ENCODE data around the gene PPARD. TPM values are rescaled to one million over a fixed set of nuclear protein-coding genes. Genes with fewer than 3 reads are reported as not detected.

PPARD gene
- total and polyA plus RNA-seq, 2 of the 13 experiments (the other 11 are each of a cell fraction or from before 2014, with no cell fraction given), result 6.1 to 13.3 TPM

GRCh38 chr6:35428421-35429149, 86.2 kb downstream of the PPARD start (continued):
- TF ChIP-seq, protein P1, sequence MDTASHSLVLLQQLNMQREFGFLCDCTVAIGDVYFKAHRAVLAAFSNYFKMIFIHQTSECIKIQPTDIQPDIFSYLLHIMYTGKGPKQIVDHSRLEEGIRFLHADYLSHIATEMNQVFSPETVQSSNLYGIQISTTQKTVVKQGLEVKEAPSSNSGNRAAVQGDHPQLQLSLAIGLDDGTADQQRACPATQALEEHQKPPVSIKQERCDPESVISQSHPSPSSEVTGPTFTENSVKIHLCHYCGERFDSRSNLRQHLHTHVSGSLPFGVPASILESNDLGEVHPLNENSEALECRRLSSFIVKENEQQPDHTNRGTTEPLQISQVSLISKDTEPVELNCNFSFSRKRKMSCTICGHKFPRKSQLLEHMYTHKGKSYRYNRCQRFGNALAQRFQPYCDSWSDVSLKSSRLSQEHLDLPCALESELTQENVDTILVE (CRISPR knock-in tag; IDR thresholded peaks at IDR 0.05), result 0 out of 2 replicates have a peak, but pooled peaks have one; percentile 20
- TF ChIP-seq HNRNPUL1 (IDR thresholded peaks at IDR 0.05; ENCODE audit: low read depth, low read length) (no peak), FOXP4 (CRISPR knock-in tag; IDR thresholded peaks at IDR 0.05) (peak; percentile 80), ZFY (CRISPR knock-in tag; IDR thresholded peaks at IDR 0.05) (no peak), MIER2 (CRISPR knock-in tag; IDR thresholded peaks at IDR 0.05) (no peak), MIER3 (CRISPR knock-in tag; IDR thresholded peaks at IDR 0.05; ENCODE audit: borderline replicate concordance) (no peak; the same call in 1 of the 2 replicates), CEBPG (CRISPR knock-in tag; IDR thresholded peaks at IDR 0.05) (peak; percentile 38), BHLHE40 (IDR thresholded peaks at IDR 0.05; ENCODE audit: low read length) (no peak), ZSCAN9 (CRISPR knock-in tag; IDR thresholded peaks at IDR 0.05; ENCODE audit: borderline replicate concordance) (no peak), ATM (IDR thresholded peaks at IDR 0.05; ENCODE audit: borderline replicate concordance) (no peak), MBNL3 (CRISPR knock-in tag; conservative IDR thresholded peaks at IDR 0.05) (no peak), ZFP36 (IDR thresholded peaks at IDR 0.05; ENCODE audit: borderline replicate concordance, low read depth, low read length, partially characterized antibody) (no peak)
- TF ChIP-seq, protein P2, sequence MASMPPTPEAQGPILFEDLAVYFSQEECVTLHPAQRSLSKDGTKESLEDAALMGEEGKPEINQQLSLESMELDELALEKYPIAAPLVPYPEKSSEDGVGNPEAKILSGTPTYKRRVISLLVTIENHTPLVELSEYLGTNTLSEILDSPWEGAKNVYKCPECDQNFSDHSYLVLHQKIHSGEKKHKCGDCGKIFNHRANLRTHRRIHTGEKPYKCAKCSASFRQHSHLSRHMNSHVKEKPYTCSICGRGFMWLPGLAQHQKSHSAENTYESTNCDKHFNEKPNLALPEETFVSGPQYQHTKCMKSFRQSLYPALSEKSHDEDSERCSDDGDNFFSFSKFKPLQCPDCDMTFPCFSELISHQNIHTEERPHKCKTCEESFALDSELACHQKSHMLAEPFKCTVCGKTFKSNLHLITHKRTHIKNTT (CRISPR knock-in tag; IDR thresholded peaks at IDR 0.05), result no peak
- TF ChIP-seq, protein P3, sequence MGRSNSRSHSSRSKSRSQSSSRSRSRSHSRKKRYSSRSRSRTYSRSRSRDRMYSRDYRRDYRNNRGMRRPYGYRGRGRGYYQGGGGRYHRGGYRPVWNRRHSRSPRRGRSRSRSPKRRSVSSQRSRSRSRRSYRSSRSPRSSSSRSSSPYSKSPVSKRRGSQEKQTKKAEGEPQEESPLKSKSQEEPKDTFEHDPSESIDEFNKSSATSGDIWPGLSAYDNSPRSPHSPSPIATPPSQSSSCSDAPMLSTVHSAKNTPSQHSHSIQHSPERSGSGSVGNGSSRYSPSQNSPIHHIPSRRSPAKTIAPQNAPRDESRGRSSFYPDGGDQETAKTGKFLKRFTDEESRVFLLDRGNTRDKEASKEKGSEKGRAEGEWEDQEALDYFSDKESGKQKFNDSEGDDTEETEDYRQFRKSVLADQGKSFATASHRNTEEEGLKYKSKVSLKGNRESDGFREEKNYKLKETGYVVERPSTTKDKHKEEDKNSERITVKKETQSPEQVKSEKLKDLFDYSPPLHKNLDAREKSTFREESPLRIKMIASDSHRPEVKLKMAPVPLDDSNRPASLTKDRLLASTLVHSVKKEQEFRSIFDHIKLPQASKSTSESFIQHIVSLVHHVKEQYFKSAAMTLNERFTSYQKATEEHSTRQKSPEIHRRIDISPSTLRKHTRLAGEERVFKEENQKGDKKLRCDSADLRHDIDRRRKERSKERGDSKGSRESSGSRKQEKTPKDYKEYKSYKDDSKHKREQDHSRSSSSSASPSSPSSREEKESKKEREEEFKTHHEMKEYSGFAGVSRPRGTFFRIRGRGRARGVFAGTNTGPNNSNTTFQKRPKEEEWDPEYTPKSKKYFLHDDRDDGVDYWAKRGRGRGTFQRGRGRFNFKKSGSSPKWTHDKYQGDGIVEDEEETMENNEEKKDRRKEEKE (IDR thresholded peaks at IDR 0.05), result no peak
- TF ChIP-seq, protein P4, sequence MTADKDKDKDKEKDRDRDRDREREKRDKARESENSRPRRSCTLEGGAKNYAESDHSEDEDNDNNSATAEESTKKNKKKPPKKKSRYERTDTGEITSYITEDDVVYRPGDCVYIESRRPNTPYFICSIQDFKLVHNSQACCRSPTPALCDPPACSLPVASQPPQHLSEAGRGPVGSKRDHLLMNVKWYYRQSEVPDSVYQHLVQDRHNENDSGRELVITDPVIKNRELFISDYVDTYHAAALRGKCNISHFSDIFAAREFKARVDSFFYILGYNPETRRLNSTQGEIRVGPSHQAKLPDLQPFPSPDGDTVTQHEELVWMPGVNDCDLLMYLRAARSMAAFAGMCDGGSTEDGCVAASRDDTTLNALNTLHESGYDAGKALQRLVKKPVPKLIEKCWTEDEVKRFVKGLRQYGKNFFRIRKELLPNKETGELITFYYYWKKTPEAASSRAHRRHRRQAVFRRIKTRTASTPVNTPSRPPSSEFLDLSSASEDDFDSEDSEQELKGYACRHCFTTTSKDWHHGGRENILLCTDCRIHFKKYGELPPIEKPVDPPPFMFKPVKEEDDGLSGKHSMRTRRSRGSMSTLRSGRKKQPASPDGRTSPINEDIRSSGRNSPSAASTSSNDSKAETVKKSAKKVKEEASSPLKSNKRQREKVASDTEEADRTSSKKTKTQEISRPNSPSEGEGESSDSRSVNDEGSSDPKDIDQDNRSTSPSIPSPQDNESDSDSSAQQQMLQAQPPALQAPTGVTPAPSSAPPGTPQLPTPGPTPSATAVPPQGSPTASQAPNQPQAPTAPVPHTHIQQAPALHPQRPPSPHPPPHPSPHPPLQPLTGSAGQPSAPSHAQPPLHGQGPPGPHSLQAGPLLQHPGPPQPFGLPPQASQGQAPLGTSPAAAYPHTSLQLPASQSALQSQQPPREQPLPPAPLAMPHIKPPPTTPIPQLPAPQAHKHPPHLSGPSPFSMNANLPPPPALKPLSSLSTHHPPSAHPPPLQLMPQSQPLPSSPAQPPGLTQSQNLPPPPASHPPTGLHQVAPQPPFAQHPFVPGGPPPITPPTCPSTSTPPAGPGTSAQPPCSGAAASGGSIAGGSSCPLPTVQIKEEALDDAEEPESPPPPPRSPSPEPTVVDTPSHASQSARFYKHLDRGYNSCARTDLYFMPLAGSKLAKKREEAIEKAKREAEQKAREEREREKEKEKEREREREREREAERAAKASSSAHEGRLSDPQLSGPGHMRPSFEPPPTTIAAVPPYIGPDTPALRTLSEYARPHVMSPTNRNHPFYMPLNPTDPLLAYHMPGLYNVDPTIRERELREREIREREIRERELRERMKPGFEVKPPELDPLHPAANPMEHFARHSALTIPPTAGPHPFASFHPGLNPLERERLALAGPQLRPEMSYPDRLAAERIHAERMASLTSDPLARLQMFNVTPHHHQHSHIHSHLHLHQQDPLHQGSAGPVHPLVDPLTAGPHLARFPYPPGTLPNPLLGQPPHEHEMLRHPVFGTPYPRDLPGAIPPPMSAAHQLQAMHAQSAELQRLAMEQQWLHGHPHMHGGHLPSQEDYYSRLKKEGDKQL (CRISPR knock-in tag; IDR thresholded peaks at IDR 0.05; ENCODE audit: low read depth), result peak; percentile 53

Data from HepG2 (cell line).